ENCODE measurements around the gene FBXO41.

FBXO41 gene

GRCh38 chr2:73289304-73289703 lies 5.0 kb upstream of the FBXO41 start:
- no peak for DNase-seq

GRCh38 chr2:73286134-73286655 lies 1.9 kb upstream of the FBXO41 start:
- peak in 1 of 56 donors; percentile 18 for DNase-seq

GRCh38 chr2:73285159-73285739 lies 971 bp upstream of the FBXO41 start:
- peak in 16 of 56 donors; percentile 21 to 67 (median 40) for DNase-seq

- peak in 7 of 56 donors; percentile 20 to 66 (median 48) for DNase-seq
Measured at GRCh38 chr2:73283545-73284295, 558 bp downstream of the FBXO41 start.

- no peak for DNase-seq
Measured at GRCh38 chr2:73282924-73283544, 1.2 kb downstream of the FBXO41 start.

GRCh38 chr2:73281244-73281643 lies 3.0 kb downstream of the FBXO41 start:
- no peak for DNase-seq

- no peak for DNase-seq
Measured at GRCh38 chr2:73279852-73280251, 4.4 kb downstream of the FBXO41 start.

GRCh38 chr2:73272270-73272669 lies 12.0 kb downstream of the FBXO41 start:
- no peak for DNase-seq

- DNase-seq: no peak
Measured at GRCh38 chr2:73269686-73270465, 14.4 kb downstream of the FBXO41 start.

GRCh38 chr2:73268830-73269685 lies 15.2 kb downstream of the FBXO41 start:
- peak in 18 of 56 donors; percentile 12 to 73 (median 29) for DNase-seq

GRCh38 chr2:73268366-73268829 lies 15.9 kb downstream of the FBXO41 start:
- DNase-seq: no peak

GRCh38 chr2:73267008-73267407 lies 17.3 kb downstream of the FBXO41 start:
- DNase-seq: no peak

GRCh38 chr2:73266061-73266901 lies 18.0 kb downstream of the FBXO41 start:
- no peak for DNase-seq

- DNase-seq: no peak
Measured at GRCh38 chr2:73265298-73266060, 18.8 kb downstream of the FBXO41 start.

GRCh38 chr2:73264783-73265182 lies 19.5 kb downstream of the FBXO41 start:
- DNase-seq: no peak

GRCh38 chr2:73264332-73264606 lies 20.0 kb downstream of the FBXO41 start:
- DNase-seq: no peak

GRCh38 chr2:73263540-73264331 lies 20.5 kb downstream of the FBXO41 start:
- no peak for DNase-seq
